Islet of Langerhans (tissue), 1 donor: ENCODE data around the gene IFITM5.
"Not testable (repeated sequence)": the region's sequence is repeated elsewhere in the genome, so short reads cannot be mapped to it uniquely, and the experiment has no call there.

Source experiments
- FAIRE-seq: peaks from one replicate; lab custom pipeline; 2011; peaks lifted over from hg19 to GRCh38; lab: Jason Lieb, UNC

The IFITM5 gene

DNA sequence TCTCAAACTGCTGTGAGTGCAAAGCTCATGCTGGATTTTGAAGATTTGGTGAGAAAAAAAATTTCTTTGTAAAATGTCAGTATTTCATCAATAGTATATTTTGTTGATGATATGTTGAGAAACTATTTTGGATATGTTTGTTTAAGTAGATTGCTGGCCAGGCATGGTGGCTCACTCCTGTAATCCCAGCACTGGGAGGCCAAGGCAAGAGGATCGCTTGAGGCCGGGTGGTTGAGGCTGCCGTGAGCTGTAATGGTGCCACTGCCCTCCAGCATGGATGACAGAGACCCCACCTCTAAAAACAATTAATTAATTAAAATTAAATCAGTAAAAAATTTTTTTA lies 28.2 kb upstream of the IFITM5 start:
- no peak for FAIRE-seq

DNA sequence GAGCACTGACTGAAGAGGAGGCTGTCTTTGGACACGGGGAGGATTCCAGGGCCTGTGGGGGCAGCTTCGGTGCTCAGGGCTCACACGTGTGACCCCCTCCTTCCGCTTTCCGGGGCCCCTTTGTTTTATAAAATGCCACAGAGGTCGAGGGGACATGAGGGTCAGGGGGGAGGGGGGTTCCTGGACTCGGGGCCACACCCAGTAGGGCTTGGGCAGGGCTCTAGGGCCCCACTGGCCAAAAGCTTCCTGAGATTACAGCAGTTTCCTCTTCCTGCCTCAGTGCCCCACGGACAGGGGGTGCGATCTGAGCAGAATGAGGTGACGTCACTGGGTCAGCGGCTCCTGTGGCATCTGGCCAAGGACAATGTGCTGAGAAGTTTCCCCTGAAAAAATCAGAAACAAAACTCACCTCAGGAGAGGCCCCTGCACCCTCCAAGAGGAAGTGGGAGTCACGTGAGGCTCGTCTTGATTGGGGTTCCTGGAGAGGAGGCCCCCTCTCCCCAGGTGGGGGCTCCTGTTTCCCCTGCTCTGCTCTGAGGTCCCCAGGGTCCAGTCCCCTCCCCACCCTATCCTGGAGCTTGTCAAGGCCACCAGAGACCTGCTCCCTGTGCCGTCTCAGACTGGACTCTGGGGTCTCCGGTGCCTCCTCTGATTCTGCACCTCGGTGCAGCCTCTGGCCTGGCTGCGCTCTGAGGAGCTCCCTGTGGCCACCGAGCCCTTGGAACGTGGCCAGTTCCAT lies 27.7 kb upstream of the IFITM5 start:
- FAIRE-seq, result no peak

DNA sequence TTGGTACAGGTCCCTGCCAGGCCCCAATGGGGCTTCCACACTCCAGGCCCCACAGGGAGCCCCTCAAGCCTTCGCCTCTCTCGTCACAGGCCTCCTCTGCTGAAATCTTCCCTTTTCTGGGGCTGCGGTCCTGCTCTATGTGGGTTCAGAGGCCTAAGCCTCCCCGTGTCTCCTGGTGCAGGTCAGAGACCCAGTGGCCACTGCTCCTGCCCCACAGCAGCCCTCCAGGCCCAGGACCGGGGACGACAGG lies 27.2 kb upstream of the IFITM5 start:
- no peak for FAIRE-seq

DNA sequence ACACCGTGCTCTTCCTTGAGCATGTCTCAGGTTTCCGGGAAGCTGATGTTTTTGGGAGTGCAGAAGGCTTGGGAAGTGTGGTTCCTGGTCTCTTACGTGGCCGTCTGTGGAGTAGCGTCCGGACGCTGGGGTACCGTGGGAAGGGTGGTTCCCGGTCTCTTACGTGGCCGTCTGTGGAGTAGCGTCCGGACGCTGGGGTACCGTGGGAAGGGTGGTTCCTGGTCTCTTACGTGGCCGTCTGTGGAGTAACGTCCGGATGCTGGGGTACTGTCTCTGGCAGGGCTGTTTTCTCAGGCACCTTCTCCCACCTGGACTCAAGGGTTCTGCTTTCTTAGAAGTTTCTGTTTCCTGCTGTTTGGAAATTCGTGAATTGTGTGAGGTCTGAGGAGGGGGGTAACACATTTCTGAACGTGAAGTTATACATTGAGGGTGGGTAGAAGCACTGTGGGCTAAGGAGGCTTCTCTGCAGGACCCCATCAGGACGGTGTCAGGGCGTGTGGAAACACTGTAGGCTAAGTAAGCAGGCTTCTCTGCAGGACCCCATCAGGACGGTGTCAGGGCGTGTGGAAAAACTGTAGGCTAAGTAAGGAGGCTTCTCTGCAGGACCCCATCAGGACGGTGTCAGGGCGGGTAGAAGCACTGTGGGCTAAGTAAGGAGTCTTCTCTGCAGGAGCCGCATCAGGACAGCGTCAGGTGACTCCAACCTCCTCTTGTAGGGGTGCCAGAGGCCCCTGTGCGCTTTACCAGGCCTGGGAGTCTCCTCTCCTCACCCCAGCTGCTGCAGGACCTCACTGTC lies 26.7 kb upstream of the IFITM5 start:
- no peak for FAIRE-seq

DNA sequence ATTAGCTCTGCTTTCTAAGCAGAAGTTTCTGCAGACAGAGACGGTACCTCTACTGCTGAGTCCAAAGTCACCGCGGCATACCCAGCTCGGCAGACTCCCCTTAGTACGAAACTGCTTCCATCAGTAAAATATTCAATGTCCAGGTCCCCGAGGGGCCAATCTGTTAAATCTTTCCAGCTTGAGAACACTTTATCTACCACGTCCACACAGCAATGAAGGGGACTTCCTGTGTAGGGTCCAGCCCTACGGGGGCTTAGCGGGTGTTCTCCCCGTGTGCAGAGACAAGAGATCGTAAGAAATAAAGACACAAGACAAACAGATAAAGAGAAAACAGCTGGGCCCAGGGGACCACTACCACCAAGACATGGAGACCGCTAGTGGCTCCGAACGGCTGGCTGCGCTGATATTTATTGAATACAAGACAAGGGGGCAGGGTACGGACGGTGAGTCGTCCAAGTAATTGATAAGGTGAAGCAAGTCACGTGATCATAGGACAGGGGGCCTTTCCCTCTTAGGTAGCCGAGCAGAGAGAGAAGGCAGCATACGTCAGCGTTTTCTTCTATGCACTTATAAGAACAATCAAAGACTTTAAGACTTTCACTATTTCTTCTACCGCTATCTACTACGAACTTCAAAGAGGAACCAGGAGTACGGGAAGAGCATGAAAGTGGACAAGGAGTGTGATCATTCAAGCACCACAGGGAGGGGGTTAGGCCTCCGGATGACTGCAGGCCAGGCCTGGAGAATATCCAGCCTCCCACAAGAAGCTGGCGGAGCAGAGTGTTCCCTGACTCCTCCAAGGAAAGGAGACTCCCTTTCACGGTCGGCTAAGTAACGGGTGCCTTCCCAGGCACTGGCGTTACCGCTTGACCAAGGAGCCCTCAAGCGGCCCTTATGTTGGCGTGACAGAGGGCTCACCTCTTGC lies 25.5 kb upstream of the IFITM5 start:
- FAIRE-seq, result not testable (repeated sequence)

DNA sequence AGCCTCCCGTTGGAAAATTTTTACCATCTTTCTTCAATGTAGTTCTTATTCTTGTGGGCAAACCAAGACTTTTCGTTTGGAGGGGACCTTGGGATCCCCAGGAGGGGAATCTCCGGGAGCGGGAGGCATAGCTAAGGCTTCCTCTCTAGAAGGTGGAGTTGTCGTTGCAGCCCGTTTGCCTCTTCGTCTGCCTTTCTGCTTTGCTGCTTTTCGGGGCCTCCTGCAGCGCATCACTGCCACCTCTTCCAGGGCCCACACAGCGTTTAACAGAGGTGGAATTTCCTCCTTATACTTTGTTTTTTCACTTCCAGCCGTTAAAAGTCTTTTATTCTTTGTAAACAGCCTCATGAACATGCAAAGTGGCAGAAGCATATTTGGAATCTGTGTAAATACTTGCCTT lies 24.8 kb upstream of the IFITM5 start:
- FAIRE-seq, result no peak

DNA sequence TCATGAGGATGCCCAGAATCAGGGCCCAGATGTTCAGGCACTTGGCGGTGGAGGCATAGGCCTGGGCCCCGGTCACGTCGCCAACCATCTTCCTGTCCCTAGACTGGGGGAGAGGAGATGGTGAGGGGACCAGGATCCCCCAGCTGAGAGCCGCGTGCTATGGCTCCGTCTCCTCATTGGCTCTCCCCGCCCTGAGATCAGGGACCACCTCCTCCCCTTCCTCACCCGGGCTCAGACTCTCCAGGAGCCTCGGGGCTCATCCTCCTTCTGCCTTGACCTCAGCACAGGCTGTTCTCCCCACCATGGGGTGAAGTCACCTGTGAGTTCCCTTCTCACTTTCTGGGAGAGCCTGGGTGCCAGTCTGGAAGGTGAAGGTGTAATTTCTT lies 20.6 kb upstream of the IFITM5 start:
- not testable (repeated sequence) for FAIRE-seq

DNA sequence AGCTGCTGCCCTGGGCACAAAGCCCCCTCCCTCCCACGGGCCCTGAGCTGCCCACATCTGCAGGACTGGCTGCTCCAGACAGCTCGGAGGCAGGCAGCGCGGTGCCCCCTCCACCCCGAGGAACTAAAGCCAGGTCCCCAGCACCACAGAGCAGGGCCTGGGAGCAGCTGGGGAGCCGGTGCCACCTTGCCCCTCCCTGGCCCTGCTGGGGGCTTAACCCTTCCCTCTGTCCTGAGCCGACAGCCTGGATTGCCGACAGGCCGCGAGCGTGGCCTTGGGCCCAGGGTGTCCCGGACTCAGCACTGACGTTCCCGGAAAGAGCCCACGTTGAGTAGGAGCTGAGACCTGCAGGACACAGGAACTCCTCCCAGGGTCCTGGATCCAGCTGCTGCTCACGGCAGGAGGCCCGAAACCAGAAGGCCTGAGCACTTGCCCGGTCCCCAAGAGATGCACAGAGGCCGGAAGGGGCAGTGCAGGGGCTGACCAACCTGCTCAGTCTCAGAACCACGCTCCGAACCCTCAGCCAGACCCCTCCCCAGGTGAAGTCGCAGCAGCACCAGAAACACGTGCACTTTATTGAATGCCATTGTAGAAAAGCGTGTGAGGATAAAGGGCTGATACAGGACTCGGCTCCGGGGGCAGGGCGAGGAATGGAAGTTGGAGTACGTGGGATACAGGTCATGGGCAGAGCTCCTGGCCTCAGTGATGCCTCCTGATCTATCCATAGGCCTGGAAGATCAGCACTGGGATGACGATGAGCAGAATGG lies 20.0 kb upstream of the IFITM5 start:
- not testable (repeated sequence) for FAIRE-seq

DNA sequence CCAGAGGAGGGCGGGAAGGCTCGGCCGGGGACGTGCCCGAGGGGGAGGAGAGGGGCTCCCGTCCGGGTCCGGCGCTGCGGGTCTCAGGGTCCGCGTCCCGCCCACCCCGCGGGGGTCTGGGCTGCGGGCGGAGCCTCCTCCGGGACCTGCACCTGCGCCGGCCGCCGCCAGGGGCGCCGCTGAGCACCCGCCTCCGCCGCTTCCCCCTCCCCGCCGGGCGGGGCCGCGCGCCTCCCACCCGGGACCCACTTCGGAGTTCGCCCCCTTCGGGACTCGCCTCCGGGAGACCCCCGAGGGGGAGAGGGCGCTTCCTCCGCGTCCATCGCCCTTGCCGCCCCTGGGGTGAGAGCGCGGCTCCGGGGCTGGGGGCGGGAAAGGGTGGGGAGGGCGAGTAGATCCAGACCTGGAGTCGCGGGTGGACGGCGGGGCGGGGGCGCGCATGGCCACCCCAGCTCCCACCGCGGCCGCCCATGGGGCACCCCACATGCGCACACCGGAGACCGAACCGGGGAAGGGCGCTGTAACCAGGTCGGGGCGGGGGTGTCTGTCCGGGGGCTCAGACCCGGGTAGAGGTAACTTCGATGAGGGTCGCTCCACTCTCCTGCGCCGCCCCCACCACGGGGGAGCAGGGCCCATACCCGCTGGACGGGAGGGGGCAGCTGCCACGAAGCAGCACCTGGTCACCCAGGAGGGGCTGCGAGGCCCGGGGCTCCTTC lies 19.2 kb upstream of the IFITM5 start:
- FAIRE-seq, result not testable (repeated sequence)

DNA sequence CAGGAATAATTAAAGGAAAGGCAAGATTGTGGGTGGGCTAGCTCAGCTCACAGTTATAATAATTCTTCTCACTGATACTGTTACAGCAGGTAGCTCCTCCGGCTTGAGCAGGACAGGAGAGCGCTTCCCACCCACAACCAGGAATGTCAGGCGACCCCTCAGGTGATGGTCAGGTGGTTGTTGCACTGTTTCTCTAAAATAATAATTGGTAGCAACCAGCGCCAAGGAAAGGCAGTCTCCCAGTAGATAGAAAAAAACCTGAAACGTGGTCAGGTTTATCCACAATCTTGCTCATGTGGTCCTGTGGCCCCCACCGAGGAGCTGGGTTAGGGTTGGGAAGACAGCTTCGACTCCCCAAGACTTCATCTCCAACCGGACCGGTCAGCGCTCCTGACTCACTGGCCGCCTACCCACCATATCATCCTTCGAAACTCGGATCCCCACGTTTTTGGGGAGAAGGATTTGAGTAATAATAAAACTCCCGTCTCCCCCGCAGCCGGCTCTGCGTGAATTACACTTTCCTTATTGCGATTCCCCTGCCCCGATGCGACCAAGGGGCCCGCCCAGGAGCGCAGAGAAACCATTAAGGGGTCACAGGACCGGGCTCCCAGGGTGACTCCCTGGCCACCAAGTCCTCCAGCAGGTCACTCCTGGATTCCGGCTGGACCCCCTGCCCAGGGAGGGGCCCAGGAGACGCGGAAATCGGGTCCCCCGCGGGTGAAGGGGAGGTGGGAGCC lies 18.5 kb upstream of the IFITM5 start:
- not testable (repeated sequence) for FAIRE-seq

DNA sequence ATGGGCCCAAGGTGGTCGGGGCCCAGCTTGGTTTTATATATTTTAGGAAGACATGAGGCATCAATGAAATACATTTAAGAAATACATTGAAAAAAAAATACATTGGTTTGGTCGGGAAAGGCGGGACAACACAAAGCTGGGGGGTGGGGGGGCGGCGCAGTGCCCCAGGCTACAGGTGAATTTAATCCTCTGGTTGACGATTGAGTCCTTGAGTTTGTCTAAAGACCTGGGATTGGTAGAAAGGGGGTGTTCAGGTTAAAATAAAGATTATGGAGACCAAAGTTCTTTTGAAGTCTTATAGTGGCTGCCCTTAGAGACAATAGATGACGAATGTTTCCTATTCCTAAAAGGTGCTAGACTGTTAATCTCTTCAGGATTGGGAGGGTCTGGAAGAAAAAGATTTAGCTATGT lies 17.6 kb upstream of the IFITM5 start:
- FAIRE-seq, result no peak

DNA sequence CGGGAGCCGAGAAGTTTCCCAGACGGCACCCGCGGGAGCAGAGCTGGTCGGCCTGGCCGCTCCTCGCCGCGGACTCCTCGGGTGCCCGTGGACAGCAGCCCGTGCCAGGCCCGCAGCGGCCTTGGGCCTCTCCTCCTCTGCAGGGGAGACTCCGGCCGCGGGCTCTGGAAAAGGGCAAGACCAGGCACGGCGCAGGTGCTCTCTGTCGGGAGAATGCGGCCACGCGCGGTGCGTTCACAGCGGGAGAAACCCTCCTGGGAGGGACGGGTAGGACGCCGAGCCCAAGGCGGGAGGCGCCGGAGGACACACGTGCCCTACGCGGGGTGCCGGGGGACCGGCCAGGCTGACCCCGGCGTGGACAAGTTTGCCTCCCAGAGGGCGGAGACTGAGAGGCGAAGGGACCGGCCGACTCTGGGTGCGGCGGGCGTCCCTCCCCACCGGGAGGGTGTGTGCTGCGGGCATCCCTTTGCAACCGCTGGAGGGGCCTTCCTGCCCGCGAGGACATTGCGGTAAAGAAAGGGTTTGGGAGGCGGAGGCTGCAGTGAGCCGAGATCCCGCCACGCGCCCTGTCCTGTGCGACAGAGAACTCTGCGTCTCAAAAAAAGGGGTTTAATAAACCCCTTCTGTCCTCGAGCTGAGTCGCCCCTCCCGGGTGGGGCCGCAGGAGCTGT lies 16.8 kb upstream of the IFITM5 start:
- FAIRE-seq, result no peak

DNA sequence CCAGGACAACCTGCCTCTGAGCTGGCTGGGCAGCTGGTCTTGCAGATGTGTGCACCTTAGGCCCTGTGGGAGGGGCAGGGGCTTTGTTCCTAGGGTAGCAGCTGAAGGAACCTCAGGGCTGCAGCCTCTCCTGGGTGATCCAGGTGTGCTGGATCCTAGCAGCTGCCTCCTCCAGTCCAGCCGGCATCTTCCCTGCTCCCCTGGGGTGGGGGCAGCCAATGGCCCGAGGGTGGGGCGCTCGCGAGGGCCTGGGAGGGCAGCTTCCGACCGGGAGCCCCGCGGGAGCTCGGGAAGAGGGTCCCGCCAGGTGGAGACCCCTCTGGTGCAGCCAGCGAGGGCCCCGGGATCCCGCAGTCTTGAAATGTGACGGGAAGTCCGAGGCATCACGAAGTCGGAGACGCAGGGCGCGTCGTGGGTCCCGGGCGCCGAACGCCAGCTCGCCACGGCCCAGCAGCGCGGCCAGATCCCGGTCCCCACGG lies 16.2 kb upstream of the IFITM5 start:
- FAIRE-seq, result no peak

DNA sequence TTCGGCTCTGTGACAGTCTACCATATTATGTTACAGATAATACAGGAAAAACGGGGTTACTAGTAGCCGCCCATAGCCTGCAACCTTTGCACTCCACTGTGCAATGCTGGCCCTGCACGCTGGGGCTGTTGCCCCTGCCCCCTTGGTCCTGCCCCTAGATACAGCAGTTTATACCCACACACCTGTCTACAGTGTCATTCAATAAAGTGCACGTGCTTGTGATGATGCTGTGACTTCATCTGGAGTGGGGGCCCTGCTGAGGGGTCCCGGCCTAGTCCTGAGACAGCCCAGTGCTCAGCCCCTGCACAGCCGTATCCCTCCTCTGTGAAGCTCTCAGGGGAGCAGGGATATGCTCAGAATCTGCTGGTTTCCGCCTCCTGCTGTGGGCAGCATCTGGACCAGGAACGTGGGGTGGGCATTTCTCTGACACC lies 15.7 kb upstream of the IFITM5 start:
- FAIRE-seq, result no peak

DNA sequence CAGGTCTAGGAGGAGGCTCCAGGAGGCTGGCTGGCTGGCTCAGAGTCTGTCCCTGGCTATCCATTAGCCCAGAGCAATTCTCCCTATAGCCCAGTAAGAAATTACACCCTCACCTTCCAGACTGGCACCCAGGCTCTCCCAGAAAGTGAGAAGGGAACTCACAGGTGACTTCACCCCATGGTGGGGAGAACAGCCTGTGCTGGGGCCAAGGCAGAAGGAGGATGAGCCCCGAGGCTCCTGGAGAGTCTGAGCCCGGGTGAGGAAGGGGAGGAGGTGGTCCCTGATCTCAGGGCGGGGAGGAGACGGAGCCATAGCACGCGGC lies 15.2 kb upstream of the IFITM5 start:
- not testable (repeated sequence) for FAIRE-seq

DNA sequence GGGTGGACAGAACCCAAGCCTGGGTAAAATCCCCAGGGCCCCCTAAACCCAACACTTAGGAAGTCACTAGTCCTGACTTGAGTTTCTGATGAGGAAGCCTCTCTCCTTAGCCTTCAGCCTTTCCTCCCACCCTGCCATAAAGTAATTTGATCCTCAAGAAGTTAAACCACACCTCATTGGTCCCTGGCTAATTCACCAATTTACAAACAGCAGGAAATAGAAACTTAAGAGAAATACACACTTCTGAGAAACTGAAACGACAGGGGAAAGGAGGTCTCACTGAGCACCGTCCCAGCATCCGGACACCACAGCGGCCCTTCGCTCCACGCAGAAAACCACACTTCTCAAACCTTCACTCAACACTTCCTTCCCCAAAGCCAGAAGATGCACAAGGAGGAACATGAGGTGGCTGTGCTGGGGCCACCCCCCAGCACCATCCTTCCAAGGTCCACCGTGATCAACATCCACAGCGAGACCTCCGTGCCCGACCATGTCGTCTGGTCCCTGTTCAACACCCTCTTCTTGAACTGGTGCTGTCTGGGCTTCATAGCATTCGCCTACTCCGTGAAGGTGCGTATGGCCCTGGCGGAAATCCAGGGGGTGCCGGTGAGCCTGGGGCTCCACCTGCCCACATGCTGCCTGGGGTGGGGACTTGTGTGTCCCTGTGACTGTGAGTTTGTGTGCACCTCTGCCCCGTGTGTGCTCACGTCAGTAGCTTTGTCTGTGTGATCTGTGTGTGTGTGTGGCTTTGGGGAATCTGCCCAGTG lies 14.6 kb upstream of the IFITM5 start, which contains the start of gene IFITM1:
Gene IFITM1 (plus strand): TSS at position 254 of the 767 bp plus-strand sequence. CDS start 131 bp downstream, at position 385.
- FAIRE-seq, result no peak

DNA sequence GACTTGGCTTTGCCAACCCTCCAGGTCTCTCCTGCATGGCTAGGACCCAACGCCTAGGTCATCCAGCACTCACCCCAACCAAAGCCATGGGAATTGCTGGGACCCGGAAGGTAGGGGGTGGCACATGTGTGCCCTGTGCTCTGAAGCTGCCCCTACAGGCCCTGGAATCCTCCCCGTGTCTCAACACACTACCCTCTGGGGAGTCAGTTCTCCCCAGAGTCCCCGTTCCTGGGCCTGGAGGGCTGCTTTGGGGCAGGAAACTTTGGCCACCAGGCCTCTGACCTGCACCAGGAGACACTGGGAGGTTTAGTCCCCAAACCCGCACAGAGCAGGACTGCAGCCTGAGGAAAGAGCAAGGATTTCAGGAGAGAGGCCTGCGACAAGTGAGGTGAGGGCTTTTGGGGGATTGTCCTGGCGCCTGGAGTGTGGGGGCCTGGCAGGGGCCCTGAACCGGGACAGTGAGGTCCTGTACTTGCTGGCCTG lies 14.0 kb upstream of the IFITM5 start:
- FAIRE-seq, result no peak

DNA sequence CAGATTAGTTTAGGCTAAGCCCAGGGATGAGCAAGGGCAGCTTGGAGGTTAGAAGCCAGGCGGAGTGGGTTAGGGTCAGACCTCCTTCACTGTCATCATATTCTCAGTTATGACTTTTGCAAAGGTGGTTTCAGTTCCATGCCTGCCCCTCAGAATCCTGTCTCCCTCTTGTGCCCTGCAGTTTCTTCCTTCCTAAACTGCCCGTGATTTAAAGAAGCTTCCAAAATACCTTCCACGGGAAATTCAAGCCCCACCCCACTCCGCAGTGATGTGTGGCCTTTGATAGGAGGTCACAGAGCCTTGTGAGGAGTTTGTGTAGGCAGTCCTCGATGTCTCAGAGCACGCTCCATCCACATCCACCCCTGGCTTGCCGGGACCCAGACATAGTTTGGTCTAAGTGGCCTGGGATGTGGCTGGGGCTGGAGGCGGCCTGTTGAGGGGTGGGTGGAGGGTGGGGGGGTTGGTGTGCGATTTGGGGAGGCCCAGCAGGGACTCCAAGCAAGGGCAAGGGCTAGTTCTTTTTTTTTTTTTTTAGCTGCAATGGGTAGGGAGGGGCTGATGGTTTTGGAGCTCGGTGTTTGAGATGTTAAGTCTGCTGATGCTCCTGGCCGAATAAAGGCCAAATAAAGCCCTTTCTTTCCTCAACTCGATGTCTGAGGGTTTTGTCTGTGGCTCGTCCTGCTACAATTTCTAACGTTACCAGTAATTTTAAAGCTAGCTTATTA lies 12.9 kb upstream of the IFITM5 start:
- no peak for FAIRE-seq
